HS-27A (cell line): ENCODE results near the gene GMCL2.
"Not testable (repeated sequence)": the region's sequence is repeated elsewhere in the genome, so short reads cannot be mapped to it uniquely, and the experiment has no call there.

Source experiments
- DNase-seq: peaks from one replicate; pipeline ENCODE4 v3.0.0-alpha.2; 2012; ENCODE audit warnings: low read depth, missing footprints

The GMCL2 gene

GRCh38 chr5:178187014-178187413 is at the start of gene GMCL2:
Gene GMCL2, minus strand, starts transcription at chr5:178187371. Its CDS starts 72 bp downstream, at chr5:178187299.
- DNase-seq, result no peak

- no peak for DNase-seq
Measured at GRCh38 chr5:178236679-178237078, 49.5 kb upstream of the GMCL2 start.

- no peak for DNase-seq
Measured at GRCh38 chr5:178236126-178236525, 49.0 kb upstream of the GMCL2 start.

GRCh38 chr5:178235588-178235974 is 48.4 kb upstream of the GMCL2 start:
- DNase-seq, result no peak

GRCh38 chr5:178234750-178235587 is 47.8 kb upstream of the GMCL2 start:
- DNase-seq, result no peak

- DNase-seq, result no peak
Measured at GRCh38 chr5:178234121-178234749, 47.1 kb upstream of the GMCL2 start.

- DNase-seq, result no peak
Measured at GRCh38 chr5:178232920-178233429, 45.8 kb upstream of the GMCL2 start.

- DNase-seq, result no peak
Measured at GRCh38 chr5:178232124-178232919, 45.2 kb upstream of the GMCL2 start, which contains the start of gene PHYKPL. Gene PHYKPL, minus strand, starts transcription at chr5:178232802. Its CDS starts 252 bp downstream, at chr5:178232550.

GRCh38 chr5:178231539-178232123 is 44.5 kb upstream of the GMCL2 start:
- DNase-seq, result no peak

- DNase-seq, result no peak
Measured at GRCh38 chr5:178230879-178231538, 43.8 kb upstream of the GMCL2 start.

- no peak for DNase-seq
Measured at GRCh38 chr5:178229861-178230260, 42.7 kb upstream of the GMCL2 start.

GRCh38 chr5:178229111-178229510 is 41.9 kb upstream of the GMCL2 start:
- not testable (repeated sequence) for DNase-seq

- no peak for DNase-seq
Measured at GRCh38 chr5:178228609-178229008, 41.4 kb upstream of the GMCL2 start.

- no peak for DNase-seq
Measured at GRCh38 chr5:178227929-178228328, 40.8 kb upstream of the GMCL2 start.

- DNase-seq, result no peak
Measured at GRCh38 chr5:178227138-178227659, 40.0 kb upstream of the GMCL2 start.

GRCh38 chr5:178225174-178225573 is 38.0 kb upstream of the GMCL2 start:
- DNase-seq, result no peak

- DNase-seq, result no peak
Measured at GRCh38 chr5:178224403-178224802, 37.2 kb upstream of the GMCL2 start.

- no peak for DNase-seq
Measured at GRCh38 chr5:178223828-178224335, 36.7 kb upstream of the GMCL2 start.

GRCh38 chr5:178223196-178223773 is 36.1 kb upstream of the GMCL2 start:
- DNase-seq, result no peak

- DNase-seq, result no peak
Measured at GRCh38 chr5:178222292-178222691, 35.1 kb upstream of the GMCL2 start.

- no peak for DNase-seq
Measured at GRCh38 chr5:178221853-178222252, 34.7 kb upstream of the GMCL2 start.
